Measurements from ENCODE around the gene TXNRD2. TPM values are rescaled to one million over a fixed set of nuclear protein-coding genes. Genes with fewer than 3 reads are reported as not detected.

Gene TXNRD2
- total RNA-seq, 1 donor from 2014 or later, result 22.9 TPM

DNA sequence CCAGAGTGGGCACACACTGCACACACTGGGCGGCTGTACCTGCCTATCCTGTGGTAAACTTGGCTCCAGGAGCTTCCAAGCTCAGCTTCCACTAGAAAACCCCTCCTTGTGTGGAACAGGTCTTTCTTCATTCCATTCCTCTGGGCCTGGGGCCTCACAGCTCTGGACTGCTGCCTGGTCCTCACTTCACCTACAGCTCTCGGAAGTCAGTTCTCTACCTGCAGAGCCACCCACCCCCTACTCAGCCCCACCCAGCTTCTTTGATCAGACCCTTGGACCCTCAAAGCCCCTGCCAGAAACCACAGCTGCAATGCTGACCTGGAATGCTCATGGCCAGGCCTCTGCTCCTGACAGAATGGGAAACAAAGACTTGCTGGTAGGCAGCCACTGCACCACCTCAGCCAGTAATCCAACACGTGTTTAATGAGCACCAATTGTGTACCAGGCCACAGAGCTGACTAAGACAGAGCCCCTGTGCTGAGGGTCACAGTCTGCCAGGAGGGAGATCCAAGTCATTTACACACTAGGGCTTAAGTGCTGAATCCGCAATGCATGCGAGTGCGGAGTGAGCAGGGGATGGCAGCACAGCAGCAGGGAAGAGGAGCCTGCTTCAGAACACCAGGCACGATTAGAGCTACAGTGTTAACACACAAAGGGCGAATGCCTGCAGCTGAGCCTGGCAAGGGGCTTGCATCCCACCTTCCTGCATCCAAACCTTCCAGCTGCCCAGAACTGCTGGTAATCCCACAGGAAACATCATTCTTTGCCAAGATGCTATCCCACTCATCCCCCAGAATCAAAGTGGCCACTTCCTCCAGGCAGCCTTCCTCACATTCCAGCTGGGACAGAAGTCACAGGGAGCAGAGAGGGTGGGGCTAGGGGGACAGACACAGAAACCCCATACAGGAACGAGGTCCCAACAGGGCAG, 91.5 kb downstream of the TXNRD2 start:
- Mint-ChIP-seq H3K4me3 (peak overlapping the region; percentile 47), H3K27me3 (ENCODE audit: low read depth) (no peaks in the 10 kb centered on the region), H3K36me3 (peaks cover 10% of the 10 kb centered on the region), H3K27ac (peak overlapping the region; percentile 99), H3K4me1 (peaks cover 64% of the 10 kb centered on the region), H3K9me3 (no peaks in the 10 kb centered on the region)
- DNase-seq (ENCODE audit: low spot score in 2 of 2, unreplicated experiment in 2 of 2), result no peak
- TF ChIP-seq, protein P1, sequence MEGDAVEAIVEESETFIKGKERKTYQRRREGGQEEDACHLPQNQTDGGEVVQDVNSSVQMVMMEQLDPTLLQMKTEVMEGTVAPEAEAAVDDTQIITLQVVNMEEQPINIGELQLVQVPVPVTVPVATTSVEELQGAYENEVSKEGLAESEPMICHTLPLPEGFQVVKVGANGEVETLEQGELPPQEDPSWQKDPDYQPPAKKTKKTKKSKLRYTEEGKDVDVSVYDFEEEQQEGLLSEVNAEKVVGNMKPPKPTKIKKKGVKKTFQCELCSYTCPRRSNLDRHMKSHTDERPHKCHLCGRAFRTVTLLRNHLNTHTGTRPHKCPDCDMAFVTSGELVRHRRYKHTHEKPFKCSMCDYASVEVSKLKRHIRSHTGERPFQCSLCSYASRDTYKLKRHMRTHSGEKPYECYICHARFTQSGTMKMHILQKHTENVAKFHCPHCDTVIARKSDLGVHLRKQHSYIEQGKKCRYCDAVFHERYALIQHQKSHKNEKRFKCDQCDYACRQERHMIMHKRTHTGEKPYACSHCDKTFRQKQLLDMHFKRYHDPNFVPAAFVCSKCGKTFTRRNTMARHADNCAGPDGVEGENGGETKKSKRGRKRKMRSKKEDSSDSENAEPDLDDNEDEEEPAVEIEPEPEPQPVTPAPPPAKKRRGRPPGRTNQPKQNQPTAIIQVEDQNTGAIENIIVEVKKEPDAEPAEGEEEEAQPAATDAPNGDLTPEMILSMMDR (IDR thresholded peaks at IDR 0.05; ENCODE audit: unreplicated experiment), result no peak

DNA sequence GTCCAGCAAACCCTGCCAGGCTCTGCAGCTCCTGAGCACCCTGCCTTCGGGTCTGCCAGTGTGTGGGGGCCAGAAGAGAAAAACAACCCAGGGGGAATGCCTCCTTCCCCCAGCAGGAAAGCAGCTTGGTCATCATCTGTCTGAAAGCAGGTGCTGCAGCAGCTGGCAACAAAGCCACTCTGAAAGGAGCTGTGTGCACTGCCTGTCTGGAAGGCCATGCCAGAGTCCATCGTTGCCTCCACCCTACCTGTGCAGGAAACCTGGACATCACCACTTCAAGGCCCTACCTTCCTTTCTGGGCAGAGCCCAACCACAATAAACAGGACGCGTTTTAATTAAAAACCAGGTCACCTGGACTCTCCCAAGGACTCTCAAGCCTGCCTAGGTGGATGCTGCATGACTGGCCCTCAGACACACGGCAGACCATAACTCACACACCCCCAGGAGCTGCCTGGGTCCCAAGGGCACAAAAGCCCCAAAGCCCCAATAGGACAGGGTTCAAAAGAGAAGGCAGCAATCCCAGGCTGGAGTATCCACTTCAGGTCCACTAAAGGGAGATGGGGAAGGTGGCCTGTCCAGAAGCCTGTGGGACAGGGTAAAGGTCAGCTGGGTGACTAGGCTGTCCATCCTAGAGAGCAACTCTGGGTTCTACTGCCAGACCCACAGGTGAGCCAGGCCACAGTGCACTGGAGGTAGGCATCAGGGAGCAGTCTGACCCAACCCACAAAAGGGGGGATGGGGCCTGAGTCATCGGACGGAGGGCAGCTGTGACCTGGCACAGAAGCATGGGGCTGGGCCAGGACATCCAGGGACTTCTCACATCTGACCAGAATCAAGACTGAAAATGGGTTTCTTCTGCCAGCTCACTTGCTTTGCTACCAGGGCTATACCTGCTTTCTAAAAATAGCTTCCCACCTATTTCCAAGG, 93.1 kb downstream of the TXNRD2 start:
- Mint-ChIP-seq H3K27ac (peak overlapping the region; percentile 79), H3K36me3 (peaks cover 10% of the 10 kb centered on the region), H3K9me3 (no peaks in the 10 kb centered on the region), H3K27me3 (ENCODE audit: low read depth) (no peaks in the 10 kb centered on the region), H3K4me3 (no peak overlapping the region), H3K4me1 (peaks cover 68% of the 10 kb centered on the region)
- TF ChIP-seq, protein P1 (IDR thresholded peaks at IDR 0.05; ENCODE audit: unreplicated experiment), result no peak
- DNase-seq (ENCODE audit: low spot score in 2 of 2, unreplicated experiment in 2 of 2), result no peak

DNA sequence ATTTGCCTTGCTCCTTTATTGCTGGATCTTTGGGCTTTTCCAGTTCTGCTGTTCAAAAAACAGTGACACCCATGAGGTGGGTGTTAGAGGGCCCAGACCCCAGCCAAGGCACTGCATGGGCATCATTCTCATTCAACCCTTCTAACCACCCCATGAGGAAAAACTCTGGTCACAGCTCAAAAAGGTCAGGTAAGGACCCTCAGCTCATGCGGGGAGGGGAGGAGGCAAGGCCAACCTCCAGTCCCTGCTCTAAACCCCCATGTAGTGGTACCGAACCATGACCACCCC, 94.3 kb downstream of the TXNRD2 start:
- Mint-ChIP-seq H3K4me1 (peaks cover 68% of the 10 kb centered on the region), H3K36me3 (peaks cover 10% of the 10 kb centered on the region), H3K27ac (no peak overlapping the region), H3K4me3 (no peak overlapping the region), H3K27me3 (ENCODE audit: low read depth) (no peaks in the 10 kb centered on the region), H3K9me3 (no peaks in the 10 kb centered on the region)
- DNase-seq (ENCODE audit: low spot score in 2 of 2, unreplicated experiment in 2 of 2), result no peak
- TF ChIP-seq, protein P1 (IDR thresholded peaks at IDR 0.05; ENCODE audit: unreplicated experiment), result no peak

DNA sequence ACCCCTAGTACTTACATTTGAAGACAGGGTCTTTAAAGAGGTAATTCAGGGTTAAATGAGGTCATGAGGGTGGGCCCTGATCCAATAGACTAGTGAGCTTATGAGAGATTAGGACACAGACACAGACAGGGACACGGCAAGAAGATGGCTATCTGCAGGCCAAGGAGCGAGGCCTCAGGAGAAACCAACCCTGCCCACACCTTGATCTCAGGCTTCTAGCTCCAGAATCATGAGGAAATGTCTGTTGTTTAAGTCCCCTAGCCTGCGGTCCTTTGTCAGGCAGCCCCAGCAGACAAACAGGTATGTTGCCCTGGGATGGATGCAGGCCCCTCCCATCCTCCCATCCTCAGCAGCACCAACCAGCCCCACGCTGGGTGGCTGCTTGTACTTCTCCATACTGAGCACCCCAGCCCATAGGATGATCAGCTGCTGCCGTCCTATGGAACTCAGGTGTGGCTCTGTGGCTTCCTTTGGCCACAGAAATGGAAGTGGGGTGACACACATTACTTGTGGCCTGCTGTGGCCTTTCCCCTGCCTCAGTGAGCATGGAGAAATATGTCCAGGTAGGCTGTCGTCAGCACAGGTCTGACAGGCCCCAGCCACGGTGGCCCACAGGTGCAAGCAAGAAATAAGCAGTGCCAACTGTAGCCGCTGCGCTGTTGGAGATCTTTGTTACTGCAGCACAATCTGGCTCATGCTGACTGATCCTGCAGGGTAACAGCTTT, 94.8 kb downstream of the TXNRD2 start:
- H3K4me3 Mint-ChIP-seq, result no peak overlapping the region
- DNase-seq (ENCODE audit: low spot score in 2 of 2, unreplicated experiment in 2 of 2), result no peak
- no peak overlapping the region for H3K27ac Mint-ChIP-seq
- no peaks in the 10 kb centered on the region for H3K27me3 Mint-ChIP-seq (ENCODE audit: low read depth)
- H3K36me3 Mint-ChIP-seq, result peaks cover 10% of the 10 kb centered on the region
- H3K4me1 Mint-ChIP-seq, result peaks cover 69% of the 10 kb centered on the region
- no peaks in the 10 kb centered on the region for H3K9me3 Mint-ChIP-seq
- TF ChIP-seq, protein P1 (IDR thresholded peaks at IDR 0.05; ENCODE audit: unreplicated experiment), result no peak

DNA sequence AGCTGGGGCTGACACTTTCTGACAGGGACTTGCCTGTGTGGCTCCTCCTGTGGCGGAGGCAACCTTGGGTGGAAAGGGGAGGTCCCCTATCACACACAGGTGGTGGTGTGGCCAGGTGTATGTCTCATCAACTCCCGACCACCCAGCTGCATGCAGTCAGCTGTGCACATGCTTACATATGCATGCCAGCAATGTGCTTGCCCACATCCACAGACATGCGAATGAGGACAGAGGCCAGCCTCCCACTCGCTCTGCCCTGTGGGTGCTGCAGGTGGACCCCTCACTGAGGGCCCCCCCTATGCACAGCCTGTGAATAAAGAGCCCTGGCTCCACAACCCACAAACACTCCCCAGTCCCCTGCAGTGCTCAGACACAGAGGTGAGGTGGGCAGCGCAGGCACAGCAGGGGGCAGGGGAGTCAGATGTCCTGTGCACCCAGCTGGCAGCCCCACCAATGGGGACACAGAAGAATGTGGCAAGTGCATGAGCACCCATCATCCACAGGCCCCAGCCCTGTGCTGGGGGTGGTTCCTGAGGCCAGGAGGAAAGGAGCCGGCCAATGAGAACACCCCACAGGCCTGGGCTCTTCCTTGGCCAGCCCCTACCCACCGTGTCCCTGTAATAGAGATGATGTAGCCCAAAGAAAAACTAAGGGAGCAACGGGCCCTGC, 96.4 kb downstream of the TXNRD2 start:
- TF ChIP-seq, protein P1 (IDR thresholded peaks at IDR 0.05; ENCODE audit: unreplicated experiment), result no peak
- Mint-ChIP-seq H3K4me1 (peaks cover 64% of the 10 kb centered on the region), H3K27ac (no peak overlapping the region), H3K36me3 (peaks cover 5% of the 10 kb centered on the region), H3K27me3 (ENCODE audit: low read depth) (no peaks in the 10 kb centered on the region), H3K9me3 (no peaks in the 10 kb centered on the region), H3K4me3 (no peak overlapping the region)
- DNase-seq (ENCODE audit: low spot score in 2 of 2, unreplicated experiment in 2 of 2), result no peak
